ENCODE data around the gene SCRG1. TPM values are rescaled to one million over a fixed set of nuclear protein-coding genes. Genes with fewer than 3 reads are reported as not detected.
A peak's percentile ranks its signal among the peaks of the same experiment; 100 is the strongest.

SCRG1 gene
- total RNA-seq, 1 donor from 2014 or later: 1.5 TPM

- DNase-seq (ENCODE audit: low spot score) (peak; percentile 99), ATAC-seq (peak; percentile 97)
- intact Hi-C loops (cut with DNase I): no loop called here
Measured at GRCh38 chr4:173370477-173371291, 28.2 kb downstream of the SCRG1 start, which contains the start of gene SAP30. Gene SAP30 (plus strand): TSS chr4:173370954. CDS start chr4:173371183, 229 bp downstream.

DNA sequence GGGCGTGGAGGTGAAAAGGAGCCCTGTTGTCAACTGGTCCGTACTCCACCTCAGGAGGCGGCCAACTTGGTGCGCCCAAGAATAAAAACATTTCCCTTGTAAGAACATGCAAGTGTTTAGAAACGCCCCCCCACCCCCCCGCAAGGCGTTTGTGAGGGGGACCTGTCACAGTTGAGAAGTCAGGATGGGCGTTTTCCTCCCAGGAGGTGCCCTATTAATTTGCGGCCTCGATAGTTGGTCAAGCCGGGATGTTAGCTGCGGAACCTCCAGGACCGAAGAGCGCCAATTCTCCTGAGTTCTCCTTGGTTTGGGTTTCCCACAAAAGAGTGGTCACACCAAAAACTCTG lies 28.8 kb downstream of the SCRG1 start:
- intact Hi-C loops (cut with DNase I): no loop called here
- ATAC-seq (peak; percentile 23), DNase-seq (ENCODE audit: low spot score) (peak; percentile 82)

DNA sequence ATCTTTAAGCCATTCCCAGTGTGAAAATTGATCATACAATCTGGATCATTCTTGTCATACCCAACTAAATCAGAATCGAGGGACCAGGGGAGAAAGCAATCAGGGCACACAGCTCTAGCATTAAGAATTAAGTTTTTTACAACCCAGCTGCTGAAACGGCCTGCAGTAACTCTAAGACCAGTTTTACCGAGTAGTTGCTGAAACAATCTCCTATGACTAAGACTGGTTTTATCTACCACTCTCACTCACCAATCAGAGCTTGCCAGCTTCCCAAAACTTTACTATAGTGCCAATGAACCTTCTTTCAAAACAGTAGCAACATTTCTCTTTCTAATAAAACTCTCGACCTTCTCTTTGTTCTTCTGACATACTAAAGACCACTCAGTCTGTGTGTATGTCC lies 31.0 kb downstream of the SCRG1 start:
- DNase-seq (ENCODE audit: low spot score) (no peak), ATAC-seq (no peak)
- intact Hi-C loops (cut with DNase I): no loop called here

DNA sequence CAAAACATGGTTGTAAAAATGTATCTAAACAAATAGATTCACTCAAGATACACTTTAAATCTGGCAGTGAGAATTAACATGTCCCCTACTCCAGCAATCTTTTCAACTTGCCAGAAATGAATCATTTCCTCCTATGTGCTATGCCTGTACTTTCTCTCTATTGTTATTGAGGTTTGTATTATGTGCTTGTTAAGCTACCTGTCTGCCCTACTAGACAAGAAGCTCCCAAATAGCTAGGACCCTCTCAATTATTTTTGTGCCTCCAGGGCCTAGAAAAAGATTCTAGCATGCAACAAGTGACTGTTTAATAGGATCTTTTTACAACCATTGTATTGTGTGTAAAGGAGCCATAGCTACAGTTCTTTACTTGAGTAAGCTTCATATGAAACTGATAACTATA lies 31.6 kb downstream of the SCRG1 start:
- ATAC-seq: no peak
- intact Hi-C loops (cut with DNase I): no loop called here

GRCh38 chr4:173365359-173365996 lies 33.4 kb downstream of the SCRG1 start:
- intact Hi-C loops (cut with DNase I): no loop called here
- no peak for ATAC-seq
- no peak for DNase-seq (ENCODE audit: low spot score)

More for the DNA sequence above, 31.6 kb downstream of the SCRG1 start:
- no peak for DNase-seq (ENCODE audit: low spot score)

- no peak for ATAC-seq
- intact Hi-C loops (cut with DNase I): no loop called here
- no peak for DNase-seq (ENCODE audit: low spot score)
Measured at GRCh38 chr4:173362666-173363065, 36.2 kb downstream of the SCRG1 start.

- no peak for DNase-seq (ENCODE audit: low spot score)
- ATAC-seq: no peak
- intact Hi-C loops (cut with DNase I): no loop called here
Measured at GRCh38 chr4:173360587-173361221, 38.2 kb downstream of the SCRG1 start.

- no peak for ATAC-seq
- no peak for DNase-seq (ENCODE audit: low spot score)
- intact Hi-C loops (cut with DNase I): no loop called here
Measured at GRCh38 chr4:173357939-173358338, 41.0 kb downstream of the SCRG1 start.

DNA sequence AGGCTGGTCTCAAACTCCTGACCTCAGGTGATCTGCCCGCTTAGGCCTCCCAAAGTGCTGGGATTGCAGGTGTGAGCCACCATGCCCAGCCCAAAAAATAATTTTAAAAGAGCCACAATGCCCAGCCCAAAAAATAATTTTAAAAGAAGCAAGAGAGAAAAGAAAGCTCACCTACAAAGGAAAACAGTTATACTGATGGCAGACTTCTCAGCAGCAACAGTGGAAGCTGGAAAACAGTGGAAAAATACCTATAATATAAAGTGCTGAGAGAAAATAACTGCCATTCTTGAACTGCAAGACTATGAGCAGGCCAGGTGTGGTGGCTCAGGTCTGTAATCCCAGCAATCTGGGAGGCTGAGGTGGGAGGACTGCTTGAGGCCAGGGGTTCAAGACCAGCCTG lies 51.4 kb downstream of the SCRG1 start:
- ATAC-seq: no peak
- DNase-seq (ENCODE audit: low spot score): no peak
- intact Hi-C loops (cut with DNase I): no loop called here

DNA sequence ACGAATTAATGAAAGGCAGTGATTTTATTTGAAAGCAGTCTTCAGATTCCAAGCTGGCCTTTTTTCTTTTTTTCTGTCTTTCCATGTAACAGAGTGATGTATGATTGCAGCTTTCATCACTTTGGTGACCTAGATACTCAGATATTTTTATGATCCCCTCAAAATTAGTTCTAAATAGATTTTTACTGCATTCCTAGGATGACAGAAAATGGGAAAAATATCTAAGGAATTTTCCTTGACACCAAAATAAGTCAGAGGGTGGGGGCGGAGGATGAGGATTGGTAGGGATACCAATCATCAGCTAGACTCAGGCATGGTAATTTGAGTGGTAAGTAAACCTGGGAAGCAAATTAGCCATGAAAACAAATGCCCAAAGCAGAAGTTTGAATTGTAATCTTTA lies 52.8 kb downstream of the SCRG1 start:
- ATAC-seq (no peak), DNase-seq (ENCODE audit: low spot score) (no peak)
- intact Hi-C loops (cut with DNase I): no loop called here

- no peak for ATAC-seq
- DNase-seq (ENCODE audit: low spot score): no peak
- intact Hi-C loops (cut with DNase I): no loop called here
Measured at GRCh38 chr4:173345648-173346047, 53.3 kb downstream of the SCRG1 start.

- no peak for DNase-seq (ENCODE audit: low spot score)
- no peak for ATAC-seq
- intact Hi-C loops (cut with DNase I): no loop called here
Measured at GRCh38 chr4:173343832-173344397, 55.0 kb downstream of the SCRG1 start.

GRCh38 chr4:173337463-173337862 lies 61.5 kb downstream of the SCRG1 start:
- intact Hi-C loops (cut with DNase I): no loop called here
- ATAC-seq (no peak), DNase-seq (ENCODE audit: low spot score) (no peak)

DNA sequence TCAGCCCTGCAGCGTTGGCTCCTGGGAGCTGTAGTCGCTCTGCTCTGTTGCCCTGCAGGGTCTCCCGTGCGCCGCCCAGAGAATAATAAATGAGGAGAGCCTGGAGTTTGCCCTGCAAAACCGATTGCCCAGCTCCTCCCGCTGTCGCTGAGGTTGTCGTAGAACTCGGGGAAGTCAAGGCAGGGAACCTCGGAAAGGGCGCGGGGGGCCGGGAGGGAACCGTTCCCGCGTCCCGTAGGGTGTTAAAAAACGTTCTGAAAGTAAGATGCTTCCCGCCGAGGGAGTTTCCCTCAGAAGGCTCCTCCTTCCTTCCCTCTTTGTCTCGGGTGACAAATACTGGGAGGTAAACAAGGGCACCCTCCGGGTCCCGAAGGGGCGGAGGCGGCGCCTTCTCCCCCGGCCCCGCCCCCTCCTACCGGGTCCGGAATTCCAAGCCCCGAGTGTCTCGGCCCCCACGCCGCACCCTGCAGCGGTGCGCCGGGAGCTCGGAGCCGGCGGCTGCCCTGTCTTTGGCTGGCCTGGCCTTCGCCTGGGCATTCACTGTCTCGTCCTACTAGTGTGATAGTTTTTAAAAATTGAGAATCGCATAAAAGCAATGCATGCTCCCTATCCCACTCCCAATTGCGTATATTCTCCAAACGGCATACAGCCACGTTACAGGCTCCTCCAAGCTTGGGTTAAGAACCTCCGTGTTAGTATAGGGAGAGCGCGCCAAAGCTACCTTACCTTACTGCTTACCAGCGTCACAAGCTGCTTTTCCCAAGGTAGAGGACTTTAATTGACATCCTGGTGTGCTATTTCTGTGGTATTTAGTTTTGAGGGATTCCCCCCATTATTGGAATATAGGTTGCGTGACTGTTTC lies 63.8 kb downstream of the SCRG1 start:
- intact Hi-C loops (cut with DNase I): no loop called here
- peak; percentile 48 for ATAC-seq
- DNase-seq (ENCODE audit: low spot score): peak; percentile 73

Other genes starting within 250 kb of the SCRG1 start
- gene GALNT7, start 230.3 kb downstream of the SCRG1 start, total RNA-seq: 18.2 TPM
- gene HMGB2, start 64.8 kb downstream of the SCRG1 start, total RNA-seq: 54.1 TPM
- gene SAP30, start 28.2 kb downstream of the SCRG1 start, total RNA-seq: 15.4 TPM
- 0.27 TPM for gene HAND2, start 131.1 kb upstream of the SCRG1 start, total RNA-seq